OCI-LY3 (cell line): ENCODE data around the gene GATA1.

ENCODE experiments used
- H2AFZ ChIP-seq: fragments of 200-600, 300-600 bp; shearing (Covaris generic); 2 replicates; pipeline ENCODE4 v1.6.0; 2014; ENCODE audit warnings: antibody characterized with exemption, low read depth, low read length
- H3K27ac ChIP-seq: fragments of 200-600, 300-600 bp; sonication (generic); 2 replicates; pipeline ENCODE4 v1.5.1; 2014; ENCODE audit warnings: mild to moderate bottlenecking, low read length, moderate library complexity, mixed read lengths
- H3K27me3 ChIP-seq: fragments of 200-600, 300-600 bp; sonication (generic); 2 replicates; pipeline ENCODE4 v1.6.1; 2014; ENCODE audit warnings: low read depth, low read length, mixed read lengths
- H3K36me3 ChIP-seq: fragments of 200-600, 300-600 bp; sonication (generic); replicated peaks from 2 replicates; pipeline ENCODE3; 2014; ENCODE audit warnings: low read depth, low read length, mixed read lengths
- H3K4me1 ChIP-seq: fragments of 300-600, 200-600 bp; sonication (generic); 2 replicates; pipeline ENCODE4 v1.6.1; 2014; ENCODE audit warnings: low read length, mixed read lengths
- H3K4me2 ChIP-seq: fragments of 200-600, 300-600 bp; sonication (generic); 2 replicates; pipeline ENCODE4 v1.6.1; 2014; ENCODE audit warnings: low read length, mixed read lengths
- H3K4me3 ChIP-seq: fragments of 300-600, 200-600 bp; sonication (generic); 2 replicates; pipeline ENCODE4 v1.5.1; 2014; ENCODE audit warnings: antibody characterized with exemption, mild to moderate bottlenecking, low read length, moderate library complexity
- H3K79me2 ChIP-seq: fragments of 300-600, 200-600 bp; shearing (Covaris generic); 2 replicates; pipeline ENCODE4 v1.6.1; 2014; ENCODE audit warnings: mild to moderate bottlenecking, low read length, mixed read lengths
- H3K9ac ChIP-seq: fragments of 300-600, 200-600 bp; shearing (Covaris generic); 2 replicates; pipeline ENCODE4 v1.6.0; 2014; ENCODE audit warnings: mild to moderate bottlenecking, low read length, moderate library complexity
- H3K9me3 ChIP-seq: fragments of 200-600, 300-600 bp; shearing (Covaris generic); 2 replicates; pipeline ENCODE4 v1.6.1; 2014; ENCODE audit warnings: low read length, mixed read lengths; ENCODE audit not compliant: insufficient read depth
- H4K20me1 ChIP-seq: fragments of 200-600, 300-600 bp; sonication (generic); 2 replicates; pipeline ENCODE4 v1.6.1; 2016; ENCODE audit warnings: low read length, mixed read lengths; ENCODE audit not compliant: insufficient read depth
- EZH2phosphoT487 ChIP-seq: fragments of 200-600 bp; shearing (Covaris generic); IDR thresholded peaks from 2 replicates; pipeline ENCODE4 v1.6.1; 2018; ENCODE audit warnings: antibody characterized with exemption, mixed run types, low read depth
- TF ChIP-seq, protein P1 (sequence below): fragments of 200-600, 300-600 bp; sonication (generic); IDR thresholded peaks from 2 replicates; pipeline ENCODE4 v1.5.1; 2014; ENCODE audit warnings: antibody characterized with exemption, low read length, low read depth

The GATA1 gene

DNA sequence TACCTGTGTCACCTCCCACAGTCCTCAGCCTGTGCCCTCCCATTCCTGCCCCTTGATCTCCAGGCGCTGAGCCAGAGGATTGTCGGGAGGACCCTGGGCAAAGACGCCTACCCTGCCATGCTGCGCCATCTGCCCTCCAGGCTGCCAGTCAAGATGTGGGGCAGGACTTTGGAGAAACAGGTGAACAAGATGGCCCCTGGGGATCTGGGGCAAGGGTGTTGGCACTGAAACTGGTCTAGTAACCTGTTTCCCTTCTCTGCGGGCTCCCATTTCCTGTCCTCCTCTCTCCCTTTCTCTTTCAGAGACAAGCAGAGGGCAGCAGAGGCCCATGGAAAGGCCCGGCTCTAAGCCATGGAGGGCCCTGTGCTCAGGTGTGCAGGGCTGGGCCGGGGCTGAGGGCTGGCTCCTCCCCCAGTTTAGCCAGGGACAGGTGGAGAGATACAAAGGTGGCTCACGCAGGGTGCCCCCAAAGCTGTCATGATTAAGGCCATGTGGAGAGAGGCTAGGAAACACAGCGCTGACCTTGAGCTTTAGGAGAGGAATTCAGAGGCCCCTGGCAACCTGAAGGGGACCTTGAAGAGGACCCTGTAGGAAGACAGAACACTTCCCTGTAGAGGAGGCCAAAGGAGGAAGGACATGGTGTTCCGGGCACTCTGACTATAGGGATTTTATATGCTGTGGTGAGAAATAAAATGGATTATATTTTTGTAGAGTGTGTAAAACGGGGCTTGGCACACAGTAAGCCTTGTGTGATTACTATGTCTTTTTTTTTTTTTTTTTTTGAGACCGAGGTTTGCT, 24.5 kb upstream of the GATA1 start, which contains the start of gene GLOD5:
Gene GLOD5, plus strand, starts transcription at position 74 of the 798 bp plus-strand sequence. Its CDS starts 44 bp downstream, at position 118.
- H2AFZ ChIP-seq = peak within 1 kb of the TSS; percentile 70; the same call in 1 of the 2 replicates
- H3K4me1 ChIP-seq = no peaks in the 10 kb centered on the region
- no peak within 1 kb of the TSS for H3K4me2 ChIP-seq
- no peaks in the 10 kb centered on the region for H3K27me3 ChIP-seq
- no peaks in the 10 kb centered on the region for H4K20me1 ChIP-seq
- no peaks in the 10 kb centered on the region for H3K9me3 ChIP-seq
- no peak for TF ChIP-seq EZH2phosphoT487
- TF ChIP-seq, protein P1, sequence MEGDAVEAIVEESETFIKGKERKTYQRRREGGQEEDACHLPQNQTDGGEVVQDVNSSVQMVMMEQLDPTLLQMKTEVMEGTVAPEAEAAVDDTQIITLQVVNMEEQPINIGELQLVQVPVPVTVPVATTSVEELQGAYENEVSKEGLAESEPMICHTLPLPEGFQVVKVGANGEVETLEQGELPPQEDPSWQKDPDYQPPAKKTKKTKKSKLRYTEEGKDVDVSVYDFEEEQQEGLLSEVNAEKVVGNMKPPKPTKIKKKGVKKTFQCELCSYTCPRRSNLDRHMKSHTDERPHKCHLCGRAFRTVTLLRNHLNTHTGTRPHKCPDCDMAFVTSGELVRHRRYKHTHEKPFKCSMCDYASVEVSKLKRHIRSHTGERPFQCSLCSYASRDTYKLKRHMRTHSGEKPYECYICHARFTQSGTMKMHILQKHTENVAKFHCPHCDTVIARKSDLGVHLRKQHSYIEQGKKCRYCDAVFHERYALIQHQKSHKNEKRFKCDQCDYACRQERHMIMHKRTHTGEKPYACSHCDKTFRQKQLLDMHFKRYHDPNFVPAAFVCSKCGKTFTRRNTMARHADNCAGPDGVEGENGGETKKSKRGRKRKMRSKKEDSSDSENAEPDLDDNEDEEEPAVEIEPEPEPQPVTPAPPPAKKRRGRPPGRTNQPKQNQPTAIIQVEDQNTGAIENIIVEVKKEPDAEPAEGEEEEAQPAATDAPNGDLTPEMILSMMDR = peak; percentile 31
- H3K4me3 ChIP-seq = no peak within 1 kb of the TSS
- no peaks in the 10 kb centered on the region for H3K36me3 ChIP-seq
- H3K27ac ChIP-seq = no peak within 1 kb of the TSS
- no peaks in the 10 kb centered on the region for H3K79me2 ChIP-seq
- no peak within 1 kb of the TSS for H3K9ac ChIP-seq

- H3K4me2 ChIP-seq = no peak overlapping the region
- TF ChIP-seq, protein P1 = no peak
- no peak for TF ChIP-seq EZH2phosphoT487
- H3K9ac ChIP-seq = no peak overlapping the region
- no peaks in the 10 kb centered on the region for H3K9me3 ChIP-seq
- no peak overlapping the region for H3K27ac ChIP-seq
- H4K20me1 ChIP-seq = no peaks in the 10 kb centered on the region
- no peaks in the 10 kb centered on the region for H3K79me2 ChIP-seq
- no peaks in the 10 kb centered on the region for H3K36me3 ChIP-seq
- H3K27me3 ChIP-seq = no peaks in the 10 kb centered on the region
- no peak overlapping the region for H3K4me3 ChIP-seq
- no peak overlapping the region for H2AFZ ChIP-seq
- no peaks in the 10 kb centered on the region for H3K4me1 ChIP-seq
Measured at GRCh38 chrX:48769230-48769629, 17.2 kb upstream of the GATA1 start.

GRCh38 chrX:48770296-48770695, 16.1 kb upstream of the GATA1 start:
- Histone ChIP-seq H3K9ac (no peak overlapping the region), H4K20me1 (no peaks in the 10 kb centered on the region), H3K4me2 (no peak overlapping the region), H3K4me3 (no peak overlapping the region), H3K4me1 (no peaks in the 10 kb centered on the region), H3K9me3 (no peaks in the 10 kb centered on the region), H3K79me2 (no peaks in the 10 kb centered on the region), H3K27ac (no peak overlapping the region), H2AFZ (no peak overlapping the region), H3K27me3 (no peaks in the 10 kb centered on the region), H3K36me3 (no peaks in the 10 kb centered on the region)
- TF ChIP-seq, protein P1 = no peak
- TF ChIP-seq EZH2phosphoT487 = no peak

- Histone ChIP-seq H3K36me3 (no peaks in the 10 kb centered on the region), H3K4me2 (no peak overlapping the region), H3K4me1 (no peaks in the 10 kb centered on the region), H3K4me3 (no peak overlapping the region), H3K9me3 (no peaks in the 10 kb centered on the region), H3K9ac (no peak overlapping the region), H3K27ac (no peak overlapping the region), H3K79me2 (no peaks in the 10 kb centered on the region), H3K27me3 (no peaks in the 10 kb centered on the region; the same call in 1 of the 2 replicates), H2AFZ (no peak overlapping the region), H4K20me1 (no peaks in the 10 kb centered on the region)
- TF ChIP-seq, protein P1 = no peak
- TF ChIP-seq EZH2phosphoT487 = no peak
Measured at GRCh38 chrX:48772602-48773001, 13.8 kb upstream of the GATA1 start.
